SKM-1 (cell line): Measurements from ENCODE around the gene ASB8.

Experiments used
- DNase-seq: peaks from one replicate; lab custom pipeline; 2025; ENCODE audit not compliant: unreplicated experiment; lab: John Stamatoyannopoulos, UW

The ASB8 gene, protein sequence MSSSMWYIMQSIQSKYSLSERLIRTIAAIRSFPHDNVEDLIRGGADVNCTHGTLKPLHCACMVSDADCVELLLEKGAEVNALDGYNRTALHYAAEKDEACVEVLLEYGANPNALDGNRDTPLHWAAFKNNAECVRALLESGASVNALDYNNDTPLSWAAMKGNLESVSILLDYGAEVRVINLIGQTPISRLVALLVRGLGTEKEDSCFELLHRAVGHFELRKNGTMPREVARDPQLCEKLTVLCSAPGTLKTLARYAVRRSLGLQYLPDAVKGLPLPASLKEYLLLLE

GRCh38 chr12:48157018-48157888 lies at the start of gene ASB8:
Gene ASB8, minus strand, starts transcription at chr12:48157515. Its CDS starts 4,019 bp downstream, at chr12:48153496.
- peak; percentile 88 for DNase-seq

- DNase-seq, result no peak
Measured at GRCh38 chr12:48203192-48203591, 45.9 kb upstream of the ASB8 start, which contains the start of gene OR10AD1. Gene OR10AD1, minus strand, starts transcription at chr12:48203292. Its CDS starts 0 bp downstream, at chr12:48203292.

DNA sequence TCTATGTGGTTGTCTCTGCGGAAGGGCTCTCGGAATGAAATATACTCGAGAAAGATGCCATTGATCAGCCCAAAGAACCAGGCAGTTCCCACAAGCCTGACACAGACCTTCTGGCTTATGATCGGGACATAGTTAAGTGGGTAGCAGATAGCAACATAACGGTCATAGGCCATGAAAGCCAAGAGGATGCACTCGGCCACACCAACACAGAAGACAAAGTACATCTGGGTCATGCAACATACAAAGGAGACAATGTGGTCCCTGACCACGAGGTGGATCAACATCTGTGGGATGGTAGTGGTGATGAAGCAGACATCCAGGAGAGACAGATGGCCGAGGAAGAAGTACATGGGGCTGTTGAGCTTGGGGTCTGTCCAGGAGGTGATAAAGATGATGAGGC lies 45.5 kb upstream of the ASB8 start:
- no peak for DNase-seq

DNA sequence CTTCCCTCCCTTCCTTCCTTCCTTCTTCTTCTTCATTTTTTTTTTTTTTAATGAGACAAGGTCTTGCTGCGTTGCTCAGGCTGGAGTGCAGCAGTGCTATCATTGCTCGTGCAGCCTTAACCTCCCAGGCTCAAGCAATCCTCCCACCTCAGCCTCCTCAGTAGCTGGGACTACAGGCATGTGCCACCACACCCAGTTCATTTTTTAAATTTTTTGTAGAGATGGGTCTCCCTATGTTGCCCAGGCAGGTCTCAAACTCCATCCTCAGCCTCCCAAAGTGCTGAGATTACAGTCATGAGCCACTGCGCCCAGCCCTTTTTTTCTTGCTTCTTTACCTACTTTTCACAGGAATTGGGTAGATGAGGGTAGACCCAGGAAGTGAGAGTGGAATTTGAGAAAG lies 44.2 kb upstream of the ASB8 start:
- DNase-seq, result no peak

DNA sequence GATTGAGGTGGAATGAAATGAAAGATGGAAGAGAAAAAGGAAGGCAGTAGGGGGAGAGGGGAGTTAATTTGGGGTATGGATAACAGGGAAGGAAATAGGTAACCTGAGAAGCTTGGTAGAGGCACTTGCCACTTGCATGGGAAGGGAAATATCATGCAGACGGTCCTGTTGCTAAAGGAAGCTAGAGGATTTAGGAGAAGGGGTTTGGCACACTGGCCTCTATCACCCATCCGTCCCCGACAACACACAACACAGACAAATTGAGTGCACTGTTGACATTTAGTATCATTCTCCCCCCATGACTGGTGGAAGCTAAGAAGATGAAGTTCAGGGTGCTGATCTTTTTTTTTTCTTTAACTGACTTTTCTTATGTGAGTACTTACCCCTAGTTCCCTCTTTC lies 43.8 kb upstream of the ASB8 start:
- DNase-seq, result no peak

DNA sequence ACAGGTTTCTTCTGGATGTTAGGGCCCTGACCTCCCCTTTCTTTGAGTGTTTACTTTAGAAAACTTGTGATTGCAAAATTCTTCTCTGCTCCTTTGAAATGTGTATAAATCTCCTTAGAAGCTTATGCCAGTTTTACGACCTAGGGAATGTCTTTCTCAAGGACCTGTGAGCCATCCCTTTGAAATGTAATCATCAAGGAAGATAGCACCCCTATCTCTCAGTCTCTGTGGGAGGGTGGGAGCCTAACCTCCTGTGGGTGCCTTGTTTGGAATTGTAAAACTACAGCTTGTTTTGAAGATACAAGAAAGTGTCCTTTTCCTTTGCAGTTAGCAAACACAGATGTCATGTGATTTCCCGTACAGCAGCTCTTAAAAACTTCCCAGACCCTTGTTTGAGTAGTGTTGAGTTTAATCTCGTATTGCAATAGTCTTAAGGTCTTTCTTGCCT lies 42.5 kb upstream of the ASB8 start:
- DNase-seq, result no peak

DNA sequence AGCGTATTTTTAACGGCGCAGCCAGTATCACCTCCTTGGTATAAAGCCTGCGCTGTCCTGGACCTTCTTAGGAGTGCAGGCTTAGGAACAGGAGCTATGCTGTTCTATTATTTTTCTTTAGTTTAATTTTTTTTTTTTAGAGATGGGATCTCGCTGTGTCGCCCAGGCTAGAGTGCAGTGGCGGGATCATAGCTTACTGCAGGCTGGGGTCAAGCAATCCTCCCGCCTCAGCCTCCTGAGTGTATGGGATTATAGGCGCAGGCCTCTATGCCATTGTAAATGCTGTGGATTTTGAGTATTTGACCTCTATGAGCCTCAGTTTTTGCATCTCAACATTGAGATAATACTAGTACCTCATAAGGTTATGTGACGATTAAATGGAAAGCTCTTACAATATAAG lies 41.7 kb upstream of the ASB8 start:
- DNase-seq, result no peak

GRCh38 chr12:48198672-48198971 lies 41.3 kb upstream of the ASB8 start:
- no peak for DNase-seq

- peak; percentile 72 for DNase-seq
Measured at GRCh38 chr12:48197971-48198671, 40.8 kb upstream of the ASB8 start.

DNA sequence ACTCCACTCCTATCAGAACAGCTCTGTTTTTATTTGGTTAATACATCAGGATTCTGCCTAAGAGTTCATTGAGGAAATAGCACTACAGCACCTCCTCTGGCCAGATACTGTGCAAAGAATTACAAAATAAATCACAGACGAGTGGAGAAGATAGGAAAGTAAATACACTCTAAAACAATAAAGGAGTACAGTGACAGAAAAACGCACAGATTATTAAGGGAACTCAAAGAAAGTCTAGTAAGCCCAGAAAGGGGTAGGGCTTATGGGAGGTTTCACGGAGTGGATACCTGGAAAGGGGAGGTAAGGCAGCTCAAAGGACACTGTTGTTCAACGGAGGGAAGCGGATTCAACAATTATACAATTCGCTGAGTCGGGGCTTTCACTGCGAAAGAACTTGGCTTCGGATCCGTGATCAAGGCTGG lies 40.2 kb upstream of the ASB8 start:
- DNase-seq, result no peak

DNA sequence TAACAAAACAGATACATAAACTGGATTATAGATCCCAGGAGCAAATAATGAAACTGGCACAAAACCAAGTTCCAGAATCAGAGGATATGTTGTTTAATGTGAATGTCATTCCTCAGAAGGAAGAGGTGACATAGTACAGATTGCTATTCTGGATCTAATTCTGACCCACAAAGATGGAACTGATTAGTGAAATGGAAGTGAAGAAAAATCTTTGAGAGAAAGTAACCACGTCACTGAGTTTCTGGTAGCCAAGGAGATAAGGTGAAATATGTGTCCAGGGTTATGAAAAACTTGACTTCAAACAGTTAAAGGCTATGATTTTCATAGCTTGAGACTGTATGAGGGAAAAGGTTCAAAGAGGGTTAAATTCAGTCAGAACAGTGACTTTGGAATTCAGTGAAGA lies 37.5 kb upstream of the ASB8 start:
- no peak for DNase-seq

GRCh38 chr12:48193623-48194022 lies 36.3 kb upstream of the ASB8 start:
- DNase-seq, result no peak

DNA sequence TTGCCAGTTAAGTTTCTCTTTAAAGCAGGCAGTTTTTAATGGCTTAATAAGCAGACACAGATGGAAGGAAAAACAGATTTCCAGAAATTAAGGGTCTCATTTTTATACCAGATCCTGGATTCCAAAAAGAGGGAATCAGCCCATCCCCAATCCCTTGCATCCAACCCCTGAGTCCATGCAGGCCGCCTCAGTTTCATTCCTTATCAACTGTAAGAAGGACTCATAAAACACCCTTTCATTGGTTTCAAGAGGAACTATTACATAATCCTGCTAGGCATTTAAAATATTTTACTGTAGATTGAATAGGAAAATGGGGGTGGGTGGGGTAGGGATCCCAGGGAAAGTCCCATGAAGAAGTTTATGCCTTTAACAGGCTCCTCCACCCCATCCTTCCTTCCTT lies 35.5 kb upstream of the ASB8 start:
- DNase-seq, result no peak

- DNase-seq, result no peak
Measured at GRCh38 chr12:48191096-48191495, 33.8 kb upstream of the ASB8 start.

- no peak for DNase-seq
Measured at GRCh38 chr12:48189331-48190125, 32.2 kb upstream of the ASB8 start.

DNA sequence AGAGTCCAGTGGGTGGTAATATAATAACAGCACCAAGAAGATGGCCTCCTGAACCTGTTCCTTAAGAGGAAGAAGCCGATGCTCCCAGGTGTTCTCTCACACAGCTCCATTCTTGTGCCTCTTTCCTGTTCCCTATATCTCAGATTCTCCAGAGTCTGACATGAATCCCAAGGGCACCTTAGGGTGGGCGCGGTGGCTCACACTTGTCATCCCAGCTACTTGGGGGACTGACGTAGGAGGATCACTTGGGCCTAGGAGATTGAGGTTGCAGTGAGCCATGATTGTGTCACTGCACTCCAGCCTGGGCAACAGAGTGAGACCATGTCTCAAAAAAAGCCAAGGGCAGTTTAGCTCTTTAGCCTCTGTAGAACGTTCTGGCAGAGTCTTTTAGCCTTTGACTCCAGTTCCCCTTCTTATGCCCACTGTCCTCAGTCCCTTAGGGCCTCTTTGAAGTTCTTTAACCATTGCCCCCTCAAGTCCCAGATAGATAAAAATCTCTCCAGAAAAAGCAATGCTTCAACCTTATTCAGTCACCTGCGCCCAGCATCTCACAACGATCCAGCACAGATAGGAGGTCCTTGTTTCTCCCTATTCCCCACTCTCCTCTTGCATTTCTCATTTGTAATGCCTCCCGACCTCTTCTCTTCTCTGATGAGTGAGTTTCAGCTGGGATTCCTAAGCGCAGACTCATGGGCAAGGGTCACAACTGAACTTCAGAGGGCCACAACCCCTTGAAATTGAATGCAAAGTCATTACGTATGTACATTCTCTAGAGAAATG lies 30.8 kb upstream of the ASB8 start:
- no peak for DNase-seq

GRCh38 chr12:48185181-48185919 lies 28.0 kb upstream of the ASB8 start:
- no peak for DNase-seq

DNA sequence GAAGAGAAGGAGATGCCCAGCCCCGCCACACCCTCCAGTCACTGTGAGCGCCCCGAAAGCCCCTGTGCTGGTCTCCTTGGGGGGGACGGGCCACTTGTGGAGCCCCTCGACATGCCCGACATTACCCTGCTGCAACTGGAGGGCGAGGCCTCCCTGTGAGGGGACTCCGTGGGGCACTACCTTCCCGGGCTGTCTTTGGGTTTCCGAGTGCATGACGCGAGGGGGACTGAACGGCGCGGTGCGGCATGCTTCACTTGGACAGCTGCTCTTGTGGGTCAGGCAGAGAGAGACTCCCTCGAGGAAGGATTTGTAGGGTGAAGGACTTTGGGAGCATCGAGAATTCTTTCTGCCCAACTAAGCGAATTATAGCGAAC lies 27.2 kb upstream of the ASB8 start:
- DNase-seq, result no peak

GRCh38 chr12:48183876-48184548 lies 26.7 kb upstream of the ASB8 start:
- DNase-seq, result no peak
